GM04503 (cell line): ENCODE data around the gene NR6A1.

Source experiments
- DNase-seq: peaks from one replicate; pipeline ENCODE4 v3.0.0-alpha.2; 2012; ENCODE audit warnings: low read depth

The NR6A1 gene

DNA sequence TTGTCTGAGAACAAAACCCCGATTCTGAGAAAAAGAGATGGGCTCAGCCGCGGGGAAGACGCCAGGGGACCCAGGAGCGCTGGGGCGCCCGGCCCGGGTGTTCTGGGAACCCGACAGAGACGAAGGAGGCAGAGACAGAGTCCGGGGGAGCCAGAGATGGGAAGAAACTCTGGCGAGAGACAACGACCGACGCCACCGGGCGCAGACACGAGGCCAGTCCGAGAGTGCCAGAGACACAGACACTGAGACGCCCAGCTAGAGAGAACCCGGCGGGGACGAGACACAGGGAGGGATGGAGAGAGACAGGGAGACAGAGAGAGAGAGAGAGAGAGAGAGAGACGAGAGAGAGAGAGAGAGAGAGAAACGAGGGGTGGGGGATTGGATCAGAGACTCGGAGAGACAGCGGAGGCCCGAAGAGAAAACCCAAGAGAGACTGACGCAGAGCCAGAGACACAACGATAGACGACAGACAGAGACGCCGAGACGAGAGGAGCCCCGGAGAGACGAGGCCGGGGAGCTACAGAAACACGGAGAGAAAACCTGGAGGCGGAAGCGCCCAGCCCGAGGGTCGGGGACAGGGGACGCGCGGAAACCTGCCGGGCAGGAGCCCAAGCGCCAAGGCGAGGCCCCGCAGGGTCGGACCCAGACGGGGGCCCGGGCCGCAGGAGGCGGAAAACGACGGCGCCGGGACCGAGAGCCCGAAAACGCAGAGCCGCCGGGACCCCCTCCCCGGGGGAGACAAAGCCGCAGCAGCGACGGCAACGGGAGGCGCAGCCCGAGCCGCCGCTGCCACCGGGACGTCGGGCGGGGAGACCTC, 267.2 kb downstream of the NR6A1 start:
- DNase-seq = no peak

DNA sequence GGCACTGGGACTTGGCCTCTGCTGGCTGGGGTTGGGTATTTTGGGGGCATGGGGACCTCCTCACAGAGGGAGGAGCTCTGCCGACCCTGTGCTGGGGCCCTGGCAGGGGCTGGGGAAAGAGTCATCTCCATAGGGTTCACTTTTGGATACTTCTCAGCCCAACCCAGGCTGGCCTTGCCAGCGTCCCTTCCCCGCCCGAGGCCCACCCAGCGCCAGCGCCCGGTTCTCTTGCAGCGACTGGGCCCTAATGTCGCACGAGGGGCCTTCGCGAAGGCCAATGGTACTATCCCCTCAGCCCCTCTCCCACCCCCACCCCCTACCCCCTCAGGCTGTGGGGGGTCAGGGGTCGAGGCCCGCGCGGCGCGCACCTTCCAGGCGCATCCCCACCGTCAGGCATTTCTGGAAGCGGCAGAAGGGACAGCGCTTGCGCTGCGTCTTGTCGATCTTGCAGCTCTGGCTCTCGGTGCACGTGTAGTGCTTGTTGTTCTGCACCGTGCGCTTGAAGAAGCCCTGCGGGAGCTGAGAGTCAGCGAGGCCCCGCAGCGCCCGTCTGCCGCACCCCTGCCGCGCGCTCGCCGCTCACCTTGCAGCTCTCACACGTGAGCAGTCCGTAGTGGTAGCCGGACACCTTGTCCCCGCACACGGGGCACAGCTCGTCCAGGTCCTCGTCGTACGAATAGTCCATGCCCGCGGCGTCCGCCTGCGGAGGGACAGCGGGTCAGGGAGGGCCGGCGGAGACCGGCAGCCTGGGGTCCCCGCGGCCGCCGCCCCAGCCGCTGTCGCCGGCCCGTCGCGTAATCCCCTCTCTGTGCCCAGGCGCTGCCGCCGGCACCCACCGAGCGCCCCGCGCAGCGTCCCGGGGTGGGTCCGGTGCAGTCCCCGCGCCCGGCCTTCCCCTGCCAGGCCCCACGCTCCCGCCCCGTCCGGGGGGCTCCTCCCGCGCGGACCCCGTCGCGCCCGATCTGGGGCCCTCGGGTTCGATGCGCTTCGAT, 268.1 kb downstream of the NR6A1 start:
- DNase-seq = no peak

DNA sequence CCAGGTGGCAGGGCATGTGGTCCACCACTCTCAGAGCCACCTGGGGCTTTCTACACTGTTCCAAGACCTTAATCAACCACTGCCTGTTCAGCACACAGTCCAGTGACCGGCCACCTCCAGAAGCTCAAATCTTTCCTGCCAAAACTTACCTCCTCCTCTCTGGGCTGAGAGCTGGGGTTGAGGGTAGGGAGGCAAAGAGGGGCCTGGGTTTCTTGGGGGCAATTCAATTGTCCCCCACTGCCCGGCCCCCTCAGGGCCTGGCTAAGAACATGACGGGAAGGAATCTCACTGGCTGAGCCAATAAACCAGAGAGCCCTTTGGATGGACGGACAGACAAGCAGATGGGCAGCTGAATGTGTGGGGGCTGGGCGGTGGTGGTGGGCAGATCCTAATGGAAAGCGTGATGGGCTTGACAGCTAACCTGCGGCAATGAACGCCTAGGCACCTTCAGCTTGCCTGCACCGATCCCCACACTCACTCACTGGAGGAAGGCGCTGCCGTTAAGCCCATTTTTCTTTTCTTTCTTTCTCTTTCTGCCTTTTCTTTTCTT, 269.3 kb downstream of the NR6A1 start:
- no peak for DNase-seq

DNA sequence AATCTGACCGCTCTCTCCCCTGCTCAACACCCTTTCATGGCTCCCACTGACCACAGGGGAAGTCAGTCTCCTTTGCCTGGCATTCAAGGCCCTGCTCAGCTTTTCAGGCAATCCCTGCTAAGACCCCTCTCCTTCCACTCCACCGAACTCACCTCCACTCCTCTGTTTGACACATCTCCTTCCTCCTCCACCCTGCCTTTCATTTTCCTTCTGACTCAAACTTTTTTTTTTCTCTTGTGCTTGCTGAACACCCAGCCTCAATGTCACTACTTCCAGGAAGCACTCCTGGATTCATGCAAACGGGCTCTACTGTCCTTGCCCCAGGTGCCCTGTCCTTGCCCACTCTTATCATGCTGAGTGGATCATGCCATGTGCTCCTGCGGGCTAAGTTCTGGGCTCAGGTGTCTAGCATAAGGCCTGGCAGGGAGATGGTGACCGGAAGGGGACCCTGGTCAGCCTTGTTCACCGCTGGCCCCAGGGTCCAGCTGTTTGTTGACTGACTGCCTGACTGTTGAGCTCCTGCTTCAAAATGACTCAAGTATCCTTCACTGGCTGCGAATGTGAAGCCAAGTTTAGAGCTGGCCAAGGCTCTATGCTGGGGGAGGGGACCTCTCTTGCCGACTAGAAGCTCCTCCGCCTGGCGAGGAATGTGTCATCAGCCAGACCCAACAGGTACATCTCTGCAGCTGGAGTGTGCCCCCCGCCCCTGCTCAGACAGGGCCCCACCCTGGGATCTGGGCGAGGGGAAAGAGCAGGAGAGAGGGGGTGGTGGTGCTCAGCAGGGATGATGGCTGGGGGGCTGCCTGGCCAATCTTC, 270.1 kb downstream of the NR6A1 start:
- DNase-seq = no peak

DNA sequence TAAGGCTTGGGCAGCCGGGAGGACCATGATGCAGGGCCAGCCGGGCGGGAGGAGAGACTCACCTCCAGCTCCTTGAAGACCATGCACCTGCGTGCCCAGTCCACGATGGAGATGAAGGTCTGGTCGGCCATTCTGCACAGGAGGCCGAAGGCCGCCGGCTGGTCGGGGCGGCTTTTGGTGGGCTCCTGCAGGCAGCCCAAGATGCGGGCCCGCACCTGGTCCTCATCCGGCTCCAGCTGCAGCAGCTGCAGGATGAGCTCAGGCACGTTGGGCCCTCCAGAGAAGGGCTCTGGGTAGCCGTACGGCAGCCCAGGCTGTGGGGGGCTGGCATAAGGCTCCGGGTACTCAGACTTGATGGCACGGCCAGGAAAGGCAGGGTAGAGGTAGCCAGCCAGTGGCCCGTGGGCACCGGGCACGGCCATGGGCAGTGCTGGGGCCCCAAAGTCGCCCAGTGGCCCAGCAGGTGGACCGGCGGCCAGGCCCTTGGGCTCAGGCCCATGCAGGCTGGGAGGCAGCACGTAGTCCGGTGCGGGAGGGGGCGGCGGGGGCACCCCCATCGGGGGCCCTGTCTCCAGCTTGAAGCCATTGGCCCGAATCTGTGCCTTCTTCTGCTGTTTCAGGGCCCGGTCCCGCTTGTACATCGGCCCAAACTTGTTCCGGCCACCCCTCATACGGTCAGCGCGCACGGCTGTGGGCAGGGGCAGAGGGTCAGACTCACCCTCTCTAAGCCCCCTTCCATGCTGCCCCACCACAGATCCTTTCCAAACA, 270.9 kb downstream of the NR6A1 start:
- no peak for DNase-seq

DNA sequence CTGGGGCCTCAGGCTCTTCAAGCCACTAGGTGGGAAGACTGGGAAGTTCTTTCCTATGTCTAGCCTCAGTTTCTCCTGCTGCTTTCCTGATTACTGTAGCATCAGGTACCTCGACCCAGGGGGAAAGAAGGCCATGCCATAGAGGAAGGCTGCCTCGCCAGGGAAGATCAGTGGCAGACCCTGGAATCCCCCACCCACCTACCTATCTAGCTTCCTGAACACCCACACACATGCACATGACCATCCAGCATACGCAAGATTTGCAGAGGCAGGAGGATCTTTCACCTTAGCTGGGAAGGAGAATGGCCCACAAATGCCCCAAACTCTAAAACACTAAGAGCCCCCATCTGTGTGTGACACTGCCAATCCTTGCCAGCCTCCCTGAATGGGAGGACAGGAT, 271.9 kb downstream of the NR6A1 start:
- DNase-seq = no peak

DNA sequence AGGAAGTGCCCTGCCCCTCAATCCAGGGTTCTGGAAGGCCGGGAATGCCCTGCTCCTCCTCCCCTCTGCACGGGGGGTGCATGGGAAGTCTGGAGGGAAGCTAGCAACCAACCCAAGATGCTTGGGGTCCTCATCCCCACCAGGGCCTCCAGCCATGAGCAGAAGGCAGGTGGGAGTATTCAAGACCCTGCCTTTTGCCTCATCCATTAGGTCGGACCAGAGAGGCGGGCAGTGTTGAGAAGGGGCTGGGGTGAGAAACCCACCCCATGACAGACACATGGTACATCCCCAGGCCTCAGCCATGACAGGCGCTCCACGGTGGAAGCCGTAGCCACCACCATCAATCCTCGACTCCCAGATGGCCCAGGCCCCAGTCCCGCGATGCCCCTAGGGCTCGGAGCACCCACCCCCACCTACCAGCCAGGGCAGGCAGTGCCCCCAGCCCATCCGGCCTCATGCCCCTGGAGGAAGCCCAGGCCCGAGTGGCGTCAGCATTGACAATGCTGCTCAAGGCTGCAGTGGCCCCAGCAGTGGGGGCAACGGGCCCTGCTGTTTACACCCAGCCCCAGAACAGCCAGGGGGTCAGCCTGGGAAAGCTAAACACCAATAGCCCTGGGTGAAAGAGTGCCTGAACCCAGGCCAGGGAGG, 272.5 kb downstream of the NR6A1 start:
- DNase-seq = no peak

DNA sequence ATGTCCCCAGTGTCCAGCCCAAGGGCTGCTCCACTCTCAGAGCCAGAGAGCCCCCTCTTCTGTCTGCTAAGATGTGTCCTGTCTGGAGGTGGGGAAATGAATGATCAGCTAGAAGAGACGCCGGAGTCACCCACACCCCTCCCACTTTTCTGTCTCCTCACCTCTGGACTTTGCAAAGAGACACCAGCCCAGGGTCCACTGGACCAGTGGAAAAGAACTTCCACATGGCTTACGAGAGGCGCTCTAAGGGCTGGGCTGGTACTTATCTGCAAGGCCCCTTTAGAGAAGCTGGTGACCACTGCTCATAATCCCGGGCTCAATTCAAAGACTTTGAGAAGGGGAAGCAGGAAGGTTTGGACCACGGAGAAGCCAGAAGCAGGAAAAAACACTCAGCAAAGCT, 273.1 kb downstream of the NR6A1 start:
- no peak for DNase-seq

DNA sequence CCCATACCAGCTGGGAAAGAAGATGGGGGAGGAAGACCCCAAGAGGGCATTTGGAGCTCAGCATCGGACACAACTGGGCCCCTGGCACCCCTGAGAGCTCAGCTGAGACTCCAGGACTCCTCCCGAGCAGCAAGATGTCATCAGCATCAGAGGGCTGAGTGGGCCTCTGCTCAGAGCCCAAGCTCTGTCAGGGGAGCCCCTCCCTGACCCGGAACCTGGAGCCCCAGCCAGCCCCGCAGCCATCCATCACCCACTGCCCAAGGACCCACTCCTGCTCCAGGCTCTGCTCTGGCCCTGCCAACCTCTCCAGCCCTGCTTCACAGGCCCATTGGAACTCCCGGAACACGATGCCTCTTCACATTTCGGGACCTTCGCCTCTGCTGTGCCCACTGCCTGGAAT, 273.7 kb downstream of the NR6A1 start:
- DNase-seq = no peak

DNA sequence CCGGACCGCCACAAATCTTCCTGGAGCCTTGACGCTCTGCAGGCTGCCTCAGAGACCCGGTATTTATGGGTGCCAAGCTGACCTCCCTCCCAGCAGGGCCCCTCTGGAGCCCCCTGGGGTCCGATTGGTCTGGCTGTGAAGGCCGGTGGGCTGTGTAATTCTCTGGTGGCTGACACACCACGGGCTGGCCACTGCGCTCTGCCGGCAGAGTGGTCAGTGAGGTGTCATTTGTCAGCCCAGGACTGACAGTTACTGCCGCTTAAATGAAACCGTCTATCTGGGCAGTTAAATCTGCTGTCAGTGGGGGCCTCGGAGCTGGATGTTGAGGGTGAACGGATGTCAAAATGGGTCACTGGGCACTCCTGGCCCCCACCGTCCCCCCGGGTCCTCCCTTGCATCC, 274.6 kb downstream of the NR6A1 start:
- no peak for DNase-seq

DNA sequence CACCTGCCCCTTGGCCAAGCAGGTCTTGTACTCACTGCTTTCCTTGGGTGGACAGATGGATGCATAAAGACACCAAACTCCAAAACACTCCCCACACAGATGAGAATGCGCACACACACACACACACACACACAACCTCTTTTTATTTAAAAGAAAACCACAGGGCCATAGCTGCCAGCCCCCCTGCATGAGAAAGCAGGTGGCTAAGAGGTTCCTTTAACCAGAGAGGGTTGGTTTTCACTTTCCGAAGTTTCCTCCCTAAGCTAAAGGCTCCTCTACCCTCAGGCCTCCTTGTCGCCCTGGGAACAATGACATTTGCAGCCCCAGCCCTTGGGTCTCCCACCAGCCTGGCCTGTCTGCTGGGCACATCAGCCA, 275.0 kb downstream of the NR6A1 start:
- DNase-seq = no peak

DNA sequence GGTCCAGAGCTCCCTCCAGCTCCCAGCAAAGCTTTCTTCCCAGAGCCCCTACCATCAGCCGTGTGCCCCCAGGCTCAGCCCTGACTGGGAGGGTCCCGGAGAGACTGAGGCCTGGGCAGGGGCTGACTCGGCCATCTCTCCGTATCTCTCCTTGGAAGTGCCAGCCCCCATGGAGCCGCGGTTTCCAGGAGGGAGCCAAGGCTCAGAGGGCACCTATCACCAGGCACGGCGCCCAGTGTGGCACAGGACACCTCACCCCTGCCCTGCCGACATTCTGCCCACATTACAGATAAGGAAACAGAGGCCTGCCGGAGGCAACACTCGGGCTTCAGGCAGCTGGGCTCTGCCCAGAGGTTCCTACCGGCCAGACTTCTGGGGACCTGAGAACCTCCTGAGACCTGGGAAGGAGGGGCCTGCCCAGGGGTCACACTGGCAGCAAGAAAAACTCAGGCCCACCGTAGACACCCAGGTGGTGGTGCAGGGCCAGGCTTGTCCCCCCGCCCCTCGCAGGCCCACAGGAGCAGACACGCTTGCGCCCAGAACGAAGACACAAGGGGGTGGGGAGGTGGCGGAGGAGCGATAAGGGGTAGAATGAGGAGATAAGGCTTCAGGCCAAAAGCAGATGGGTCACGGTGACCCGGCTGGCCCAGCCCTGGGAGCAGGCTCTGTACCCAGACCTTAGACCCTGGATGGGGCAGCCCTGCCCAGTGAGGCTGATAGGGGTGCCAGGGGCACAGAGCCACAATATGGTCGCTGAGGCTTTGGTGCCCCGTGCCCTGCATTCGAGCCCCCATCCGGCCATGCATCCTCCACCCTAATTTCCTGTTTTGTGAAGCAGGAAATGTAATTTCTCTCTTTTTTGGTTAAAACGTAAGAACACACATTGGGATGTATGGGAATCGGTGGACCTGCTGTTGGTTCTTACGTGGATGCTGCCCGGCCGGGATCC, 275.7 kb downstream of the NR6A1 start:
- no peak for DNase-seq

DNA sequence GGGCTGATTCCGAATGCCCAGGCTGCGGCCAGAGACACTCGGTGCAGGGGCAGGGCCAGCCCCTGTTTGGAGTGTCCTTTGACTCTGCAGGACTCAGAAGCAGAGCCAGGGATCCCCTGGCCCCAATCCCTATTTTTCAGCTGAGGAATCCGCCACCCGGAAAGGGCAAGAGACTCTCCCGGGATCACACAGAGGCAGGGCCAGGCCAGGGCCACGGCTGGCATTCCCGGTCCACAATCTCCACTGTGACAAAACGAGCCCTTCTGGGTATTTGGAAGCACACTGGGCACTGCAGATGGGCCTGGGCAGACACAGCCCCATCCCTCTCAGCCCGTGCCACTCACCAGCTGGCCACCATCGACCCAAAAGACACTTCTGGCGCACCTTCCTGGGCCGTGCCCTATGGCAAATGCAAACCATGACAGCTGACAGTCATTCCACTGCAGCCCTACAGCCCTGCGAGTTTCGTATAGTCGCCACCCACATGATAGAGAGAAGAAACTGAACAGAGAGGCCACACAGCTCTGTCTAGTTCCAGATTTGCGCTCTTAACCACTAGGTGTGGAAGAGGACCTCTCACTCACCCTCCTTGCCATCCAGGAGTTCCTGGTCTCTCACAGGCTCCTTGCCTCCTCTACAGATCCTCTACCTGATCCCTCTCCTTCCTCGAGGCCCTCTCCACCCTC, 277.2 kb downstream of the NR6A1 start:
- DNase-seq = no peak

DNA sequence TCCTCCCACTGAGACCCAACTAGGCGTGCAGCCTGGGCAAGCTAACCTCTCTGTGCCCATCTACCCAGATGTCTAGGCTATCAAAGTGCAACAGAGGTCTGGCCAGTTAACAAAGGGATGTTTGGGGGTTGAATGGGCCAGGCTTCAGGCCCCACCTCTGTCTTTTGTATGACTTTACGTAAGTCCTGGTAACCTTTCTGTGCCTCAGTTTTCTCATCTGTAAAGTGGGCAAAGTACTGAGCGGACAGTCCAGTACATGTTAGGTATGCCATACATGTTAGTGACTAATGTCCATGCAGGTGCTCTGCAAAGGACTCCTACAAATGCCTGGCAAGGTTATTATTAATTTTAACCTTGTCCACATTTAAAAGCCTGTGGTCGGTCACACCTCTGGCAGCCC, 277.9 kb downstream of the NR6A1 start:
- no peak for DNase-seq

DNA sequence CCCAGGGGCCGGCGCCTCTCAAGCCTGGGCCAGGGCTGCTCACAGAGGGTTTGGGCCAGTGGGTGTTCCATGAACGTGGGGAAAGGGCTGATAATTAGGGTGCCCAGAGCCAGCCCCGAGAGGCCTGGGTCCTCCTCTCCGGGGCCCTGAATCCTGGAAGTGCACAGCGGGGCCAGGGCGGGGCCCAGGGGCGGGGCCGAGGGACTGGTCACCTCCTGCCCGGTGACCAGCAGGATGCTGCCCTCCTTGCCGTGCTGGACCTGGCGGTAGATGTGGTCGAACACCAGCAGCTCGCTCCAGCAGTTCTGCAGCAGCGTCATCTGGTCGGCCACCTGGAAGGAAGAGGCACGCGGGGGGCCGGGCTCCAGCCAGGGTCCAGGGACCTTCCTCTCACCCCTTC, 278.3 kb downstream of the NR6A1 start:
- DNase-seq = no peak

DNA sequence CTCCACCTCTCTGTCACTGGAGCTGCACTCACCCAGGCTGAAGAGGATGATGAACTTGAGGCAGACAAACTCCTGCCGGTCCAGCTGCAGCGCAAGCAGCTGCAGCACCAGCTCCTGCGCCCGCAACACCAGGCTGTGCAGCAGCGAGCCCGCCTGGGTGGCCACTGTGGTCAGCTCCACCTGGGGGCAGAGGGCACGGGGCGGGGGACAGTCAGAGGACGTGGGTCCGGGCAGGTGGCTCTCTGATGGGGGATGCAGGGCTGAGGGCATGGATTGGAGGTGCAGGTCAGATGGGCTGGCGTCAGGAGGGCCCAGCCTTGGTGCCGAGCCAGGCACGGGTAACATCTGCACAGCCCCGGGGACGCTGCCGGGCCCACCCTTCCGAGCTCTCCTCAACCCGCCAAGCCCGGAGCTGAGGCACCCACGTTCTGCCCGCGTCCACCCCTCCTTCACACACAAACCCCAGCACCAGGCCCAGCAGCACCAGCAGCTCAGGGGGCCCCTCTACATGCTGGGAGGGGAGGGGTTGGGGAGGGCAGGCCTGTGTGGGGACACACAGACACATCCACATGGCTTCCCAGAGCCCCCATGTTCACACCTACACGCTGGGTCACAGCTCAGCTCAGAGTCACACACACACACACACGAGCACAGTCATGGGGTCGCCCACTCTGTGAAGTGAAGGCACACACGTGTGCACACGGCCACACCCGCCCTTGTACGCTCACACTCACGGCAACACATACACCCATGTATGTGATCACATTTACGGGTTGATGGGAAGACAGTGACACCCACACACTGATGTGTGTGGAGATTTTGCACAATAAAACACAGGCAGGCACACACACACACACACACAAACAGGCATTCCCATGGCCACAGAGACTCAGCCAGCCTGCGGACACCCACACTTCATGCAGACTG, 279.8 kb downstream of the NR6A1 start:
- DNase-seq = no peak

DNA sequence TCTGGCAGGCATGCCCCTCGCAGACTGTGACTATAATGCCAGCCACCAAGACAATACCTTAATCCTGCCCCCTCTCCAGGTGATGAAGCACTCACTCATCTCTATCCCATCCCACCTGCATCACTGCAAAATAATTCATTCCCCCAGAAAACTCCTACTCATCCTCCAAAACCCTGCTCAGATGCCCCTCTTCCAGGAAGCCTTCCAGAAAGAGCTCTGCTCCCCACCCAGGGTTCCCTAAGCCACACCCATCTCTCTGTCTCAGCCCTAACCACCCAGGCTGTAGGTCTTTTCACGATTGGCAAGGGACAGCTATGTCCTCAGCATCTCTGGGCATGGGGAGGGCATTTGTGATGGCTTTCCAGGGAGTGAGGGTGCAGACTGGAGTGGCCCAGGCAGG, 281.1 kb downstream of the NR6A1 start:
- DNase-seq = no peak

DNA sequence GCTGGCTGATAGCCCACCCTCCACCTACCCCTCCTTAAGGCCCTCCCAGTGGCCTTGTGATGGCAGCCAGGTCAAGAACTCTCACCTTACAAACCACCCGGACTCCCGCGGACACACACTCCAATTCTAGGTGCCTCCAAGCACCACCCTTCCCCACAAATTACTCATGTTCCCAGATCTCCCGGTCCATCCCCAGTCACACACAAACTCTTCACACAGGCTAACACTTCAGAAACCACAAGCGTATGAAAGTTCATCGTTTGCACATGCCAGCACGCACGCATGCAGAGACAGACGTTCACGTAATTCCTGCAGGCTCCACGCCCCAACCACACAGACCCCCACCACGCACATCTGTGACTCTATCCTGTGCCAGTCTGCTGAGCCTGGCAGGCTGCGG, 281.9 kb downstream of the NR6A1 start:
- DNase-seq = no peak
